RWPE1 (cell line): ENCODE data around the gene MTRF1L.

Experiments
- CTCF ChIA-PET: fragments of 350-600 bp; sonication (Branson Sonifier 250); formaldehyde crosslinking; extraction: SDS; loops from one replicate; lab custom pipeline; 2021; lab: Yijun Ruan, JAX
- POLR2A ChIA-PET: fragments of 400-600 bp; formaldehyde crosslinking; extraction: SDS; loops from one replicate; lab custom pipeline; 2020; ENCODE audit warnings: antibody characterized with exemption; ENCODE audit not compliant: low non-redundant PET; lab: Yijun Ruan, JAX
- DNase-seq: peaks from one replicate; pipeline ENCODE4 v3.0.0; 2012; ENCODE audit warnings: low spot score
- H3K27ac ChIP-seq: fragments of 450-650 bp; 2 replicates; pipeline ENCODE4 v1.5.1; 2017
- CTCF ChIP-seq: fragments of 450-650 bp; conservative IDR thresholded peaks from 2 replicates; pipeline ENCODE4 v1.5.1; 2017; ENCODE audit warnings: low read depth, mild to moderate bottlenecking

Gene MTRF1L

DNA sequence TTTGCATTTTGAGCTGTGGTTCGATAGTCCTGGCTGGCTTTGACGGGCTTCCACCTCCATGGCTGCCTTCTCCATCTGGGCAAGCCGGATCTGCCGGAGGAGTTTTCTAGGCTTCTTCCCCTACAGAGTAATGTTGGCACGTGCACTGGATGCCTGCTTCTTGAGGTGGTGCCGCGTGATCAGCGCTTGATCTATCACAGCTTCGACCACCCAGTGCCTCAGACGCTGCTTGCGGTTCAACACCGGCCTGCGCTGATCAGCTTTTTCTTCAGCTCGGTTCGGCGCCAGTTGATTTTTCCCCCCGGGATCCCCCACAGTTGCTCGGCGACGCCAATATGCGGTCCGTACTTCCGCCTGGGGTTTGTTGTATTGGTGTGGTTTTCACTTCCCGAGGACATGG lies 43.2 kb downstream of the MTRF1L start:
- no peak for DNase-seq
- ChIA-PET CTCF (no interaction called here), POLR2A (no interaction called here)
- TF ChIP-seq CTCF = no peak
- no peak overlapping the region for H3K27ac ChIP-seq

DNA sequence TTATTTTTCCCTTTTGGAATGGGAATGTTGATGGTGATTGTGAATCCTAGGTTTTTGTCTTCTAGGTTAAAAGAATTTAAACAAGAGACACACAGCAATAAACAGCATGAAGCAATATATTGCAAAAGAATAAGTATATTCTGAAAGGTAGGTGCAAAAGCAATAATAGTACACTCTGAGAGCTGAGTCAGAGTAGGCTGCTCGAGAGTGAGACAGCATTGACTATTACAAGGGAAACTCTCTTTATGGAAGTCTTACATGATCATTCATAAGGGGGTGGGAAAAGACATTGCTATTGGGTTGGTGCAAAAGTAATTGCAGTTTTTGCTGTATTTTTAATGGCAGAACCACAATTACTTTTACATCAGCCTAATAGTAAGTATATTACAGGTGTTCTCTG lies 44.7 kb downstream of the MTRF1L start:
- no peak for DNase-seq
- ChIA-PET POLR2A (no interaction called here), CTCF (no interaction called here)
- no peak overlapping the region for H3K27ac ChIP-seq
- TF ChIP-seq CTCF = no peak

GRCh38 chr6:152954443-152954842 lies 48.1 kb downstream of the MTRF1L start:
- H3K27ac ChIP-seq = no peak overlapping the region
- ChIA-PET CTCF (interaction anchor here (0.6 to 0.9 kb wide), 4 partner anchors 51 to 504 kb away, joined by 3 to 5 read pairs (median 4); no protein-coding TSS in a partner anchor), POLR2A (no interaction called here)
- no peak for TF ChIP-seq CTCF
- no peak for DNase-seq

- no peak overlapping the region for H3K27ac ChIP-seq
- TF ChIP-seq CTCF = peak; percentile 63
- POLR2A ChIA-PET = no interaction called here
- CTCF ChIA-PET = interaction anchor here (0.5 kb wide), 1 partner anchor 200 kb away, joined by 3 read pairs; no protein-coding TSS in a partner anchor
- DNase-seq = peak; percentile 38
Measured at GRCh38 chr6:152952866-152953509, 49.5 kb downstream of the MTRF1L start.

- CTCF ChIA-PET = interaction anchor here (0.6 kb wide), 2 partner anchors 265 to 1211 kb away, joined by 3 to 5 read pairs; no protein-coding TSS in a partner anchor
Measured at GRCh38 chr6:152952045-152952444, 50.5 kb downstream of the MTRF1L start.

GRCh38 chr6:152950240-152950639 lies 52.3 kb downstream of the MTRF1L start:
- CTCF ChIA-PET = interaction anchor here (1.0 kb wide), 1 partner anchor 86 kb away, joined by 3 read pairs; no protein-coding TSS in a partner anchor

More at GRCh38 chr6:152952045-152952444, 50.5 kb downstream of the MTRF1L start:
- TF ChIP-seq CTCF = no peak
- H3K27ac ChIP-seq = no peak overlapping the region
- DNase-seq = peak; percentile 27
- POLR2A ChIA-PET = no interaction called here

More at GRCh38 chr6:152950240-152950639, 52.3 kb downstream of the MTRF1L start:
- H3K27ac ChIP-seq = no peak overlapping the region
- no peak for DNase-seq
- POLR2A ChIA-PET = no interaction called here
- no peak for TF ChIP-seq CTCF
